Measurements from ENCODE around the gene VMAC.
"Not testable (repeated sequence)": the region's sequence is repeated elsewhere in the genome, so short reads cannot be mapped to it uniquely, and the experiment has no call there.

Gene VMAC

GRCh38 chr19:5865772-5866171 is 38.9 kb upstream of the VMAC start:
- TF ChIP-seq, protein P1, sequence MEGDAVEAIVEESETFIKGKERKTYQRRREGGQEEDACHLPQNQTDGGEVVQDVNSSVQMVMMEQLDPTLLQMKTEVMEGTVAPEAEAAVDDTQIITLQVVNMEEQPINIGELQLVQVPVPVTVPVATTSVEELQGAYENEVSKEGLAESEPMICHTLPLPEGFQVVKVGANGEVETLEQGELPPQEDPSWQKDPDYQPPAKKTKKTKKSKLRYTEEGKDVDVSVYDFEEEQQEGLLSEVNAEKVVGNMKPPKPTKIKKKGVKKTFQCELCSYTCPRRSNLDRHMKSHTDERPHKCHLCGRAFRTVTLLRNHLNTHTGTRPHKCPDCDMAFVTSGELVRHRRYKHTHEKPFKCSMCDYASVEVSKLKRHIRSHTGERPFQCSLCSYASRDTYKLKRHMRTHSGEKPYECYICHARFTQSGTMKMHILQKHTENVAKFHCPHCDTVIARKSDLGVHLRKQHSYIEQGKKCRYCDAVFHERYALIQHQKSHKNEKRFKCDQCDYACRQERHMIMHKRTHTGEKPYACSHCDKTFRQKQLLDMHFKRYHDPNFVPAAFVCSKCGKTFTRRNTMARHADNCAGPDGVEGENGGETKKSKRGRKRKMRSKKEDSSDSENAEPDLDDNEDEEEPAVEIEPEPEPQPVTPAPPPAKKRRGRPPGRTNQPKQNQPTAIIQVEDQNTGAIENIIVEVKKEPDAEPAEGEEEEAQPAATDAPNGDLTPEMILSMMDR (IDR thresholded peaks at IDR 0.05; ENCODE audit: low read depth, low read length): no peak
- no peak overlapping the region for H3K4me3 ChIP-seq (ENCODE audit: low read depth, low read length)

GRCh38 chr19:5867201-5868136 is 37.2 kb upstream of the VMAC start:
- TF ChIP-seq, protein P1 (IDR thresholded peaks at IDR 0.05; ENCODE audit: low read depth, low read length): no peak
- no peak overlapping the region for H3K4me3 ChIP-seq (ENCODE audit: low read depth, low read length)

- no peak overlapping the region for H3K4me3 ChIP-seq (ENCODE audit: low read depth, low read length)
- TF ChIP-seq, protein P1 (IDR thresholded peaks at IDR 0.05; ENCODE audit: low read depth, low read length): no peak
Observed at GRCh38 chr19:5870986-5871394, 33.7 kb upstream of the VMAC start.

- TF ChIP-seq, protein P1 (IDR thresholded peaks at IDR 0.05; ENCODE audit: low read depth, low read length): no peak
- no peak overlapping the region for H3K4me3 ChIP-seq (ENCODE audit: low read depth, low read length)
Observed at GRCh38 chr19:5873617-5874199, 31.0 kb upstream of the VMAC start.

GRCh38 chr19:5874496-5874895 is 30.2 kb upstream of the VMAC start:
- H3K4me3 ChIP-seq (ENCODE audit: low read depth, low read length): not testable (repeated sequence)

- TF ChIP-seq, protein P1 (IDR thresholded peaks at IDR 0.05; ENCODE audit: low read depth, low read length): no peak
- no peak overlapping the region for H3K4me3 ChIP-seq (ENCODE audit: low read depth, low read length)
Observed at GRCh38 chr19:5877427-5877826, 27.2 kb upstream of the VMAC start.

DNA sequence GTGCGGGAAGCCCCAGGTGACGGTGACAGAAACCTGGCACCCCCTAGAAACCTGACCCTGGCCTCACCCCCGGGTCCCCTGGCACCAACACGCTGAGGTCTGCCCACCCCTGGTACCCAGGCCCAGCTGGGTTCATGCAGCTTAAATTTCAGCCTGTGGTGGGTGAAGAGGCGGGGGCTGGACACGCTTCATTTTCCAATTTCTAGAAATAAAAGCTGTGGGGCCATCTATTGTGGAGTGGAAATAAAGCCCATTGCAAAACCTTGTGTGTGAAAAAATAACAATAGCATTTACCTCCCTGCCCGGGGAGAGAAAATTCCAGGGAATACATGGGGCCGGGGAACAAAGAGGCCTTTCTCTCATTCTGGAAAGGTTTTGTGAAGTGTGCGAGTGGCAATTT is 26.8 kb upstream of the VMAC start:
- TF ChIP-seq, protein P1 (IDR thresholded peaks at IDR 0.05; ENCODE audit: low read depth, low read length): no peak
- H3K4me3 ChIP-seq (ENCODE audit: low read depth, low read length): no peak overlapping the region

Measured in WI38 (cell line).